H9 (cell line): ENCODE data around the gene STX2. TPM values are rescaled to one million over a fixed set of nuclear protein-coding genes. Genes with fewer than 3 reads are reported as not detected.
A peak's percentile ranks its signal among the peaks of the same experiment; 100 is the strongest.

Experiments used
- DNase-seq: peaks from one replicate; pipeline ENCODE4 v3.0.0-alpha.2; 2017
- H2AFZ ChIP-seq: one replicate; pipeline ENCODE4 v1.6.1; 2013; ENCODE audit warnings: mild to moderate bottlenecking, low read length, control low read depth, moderate library complexity
- H2AK5ac ChIP-seq: 2 replicates; pipeline ENCODE4 v1.6.1; 2013; ENCODE audit warnings: low read length, control low read depth, mixed read lengths; ENCODE audit not compliant: insufficient read length
- H2BK120ac ChIP-seq: one replicate; pipeline ENCODE4 v1.6.1; 2013; ENCODE audit warnings: low read depth, mild to moderate bottlenecking, low read length, control low read depth, inconsistent platforms; ENCODE audit not compliant: poor library complexity, severe bottlenecking
- H2BK12ac ChIP-seq: 2 replicates; pipeline ENCODE4 v1.6.1; 2013; ENCODE audit warnings: low read length, control low read depth, mixed read lengths, low read depth; ENCODE audit not compliant: insufficient read length
- H2BK15ac ChIP-seq: 2 replicates; pipeline ENCODE4 v1.6.1; 2013; ENCODE audit warnings: low read depth, low read length, control low read depth
- H2BK20ac ChIP-seq: one replicate; pipeline ENCODE4 v1.6.1; 2013; ENCODE audit warnings: low read depth, mild to moderate bottlenecking, low read length, control low read depth, inconsistent platforms; ENCODE audit not compliant: poor library complexity, severe bottlenecking
- H2BK5ac ChIP-seq: 2 replicates; pipeline ENCODE4 v1.6.1; 2013; ENCODE audit warnings: low read length, control low read depth, mixed read lengths; ENCODE audit not compliant: insufficient read length
- H3K14ac ChIP-seq: 2 replicates; pipeline ENCODE4 v1.6.1; 2013; ENCODE audit warnings: low read length, control low read depth; ENCODE audit not compliant: insufficient read depth
- H3K18ac ChIP-seq: 2 replicates; pipeline ENCODE4 v1.6.1; 2013; ENCODE audit warnings: low read depth, mild to moderate bottlenecking, mixed read lengths, low read length, control low read depth; ENCODE audit not compliant: insufficient read length
- H3K23ac ChIP-seq: 2 replicates; pipeline ENCODE4 v1.6.1; 2013; ENCODE audit warnings: low read length, control low read depth, mixed read lengths, low read depth; ENCODE audit not compliant: insufficient read length
- H3K23me2 ChIP-seq: 2 replicates; pipeline ENCODE4 v1.6.1; 2013; ENCODE audit warnings: low read depth, mild to moderate bottlenecking, mixed read lengths, low read length, control low read depth; ENCODE audit not compliant: insufficient read length, poor library complexity, severe bottlenecking
- H3K27ac ChIP-seq: 2 replicates; pipeline ENCODE4 v1.5.1; 2013; ENCODE audit warnings: low read length, control low read depth, mixed read lengths, low read depth; ENCODE audit not compliant: insufficient read length
- H3K27me3 ChIP-seq: 2 replicates; pipeline ENCODE4 v1.6.1; 2013; ENCODE audit warnings: low read length, control low read depth, inconsistent platforms; ENCODE audit not compliant: insufficient read depth
- H3K4ac ChIP-seq: 2 replicates; pipeline ENCODE4 v1.6.1; 2013; ENCODE audit warnings: low read depth, mild to moderate bottlenecking, control low read depth, inconsistent platforms, low read length, moderate library complexity
- H3K4me1 ChIP-seq: 2 replicates; pipeline ENCODE4 v1.6.1; 2013; ENCODE audit warnings: low read length, control low read depth, inconsistent platforms; ENCODE audit not compliant: insufficient read depth
- H3K4me2 ChIP-seq: 2 replicates; pipeline ENCODE4 v1.6.1; 2013; ENCODE audit warnings: low read length, control low read depth, mixed read lengths; ENCODE audit not compliant: insufficient read length, insufficient read depth
- H3K56ac ChIP-seq: 2 replicates; pipeline ENCODE4 v1.6.1; 2013; ENCODE audit warnings: low read depth, mild to moderate bottlenecking, mixed read lengths, low read length, control low read depth; ENCODE audit not compliant: insufficient read length
- H3K79me1 ChIP-seq: 2 replicates; pipeline ENCODE4 v1.6.1; 2013; ENCODE audit warnings: low read depth, mild to moderate bottlenecking, moderate library complexity, low read length, control low read depth, inconsistent platforms; ENCODE audit not compliant: insufficient read depth, poor library complexity, severe bottlenecking
- H3K79me2 ChIP-seq: 2 replicates; pipeline ENCODE4 v1.6.1; 2013; ENCODE audit warnings: low read length, control low read depth, inconsistent platforms; ENCODE audit not compliant: insufficient read depth
- H3K9ac ChIP-seq: 2 replicates; pipeline ENCODE4 v1.6.1; 2013; ENCODE audit warnings: low read length, control low read depth, mixed read lengths; ENCODE audit not compliant: insufficient read length; ENCODE audit errors: extremely low read depth
- H3K9me3 ChIP-seq: one replicate; pipeline ENCODE4 v1.6.1; 2013; ENCODE audit warnings: low read depth, low read length, inconsistent platforms; ENCODE audit not compliant: control insufficient read depth
- H3T11ph ChIP-seq: one replicate; pipeline ENCODE4 v1.6.1; 2013; ENCODE audit warnings: mild to moderate bottlenecking, low read length, control low read depth, inconsistent platforms
- H4K20me1 ChIP-seq: one replicate; pipeline ENCODE4 v1.6.1; 2013; ENCODE audit not compliant: control insufficient read depth, insufficient read length, insufficient read depth
- H4K5ac ChIP-seq: 2 replicates; pipeline ENCODE4 v1.6.1; 2013; ENCODE audit warnings: low read depth, mild to moderate bottlenecking, mixed read lengths, low read length, control low read depth; ENCODE audit not compliant: insufficient read length
- H4K8ac ChIP-seq: replicated peaks from 2 replicates; pipeline ENCODE4 v1.6.1; 2013; ENCODE audit warnings: low read length, control low read depth, mixed read lengths, low read depth; ENCODE audit not compliant: insufficient read length
- H4K91ac ChIP-seq: 2 replicates; pipeline ENCODE4 v1.6.1; 2013; ENCODE audit warnings: low read depth, mild to moderate bottlenecking, moderate library complexity, mixed read lengths, low read length, control low read depth; ENCODE audit not compliant: insufficient read length
- H3K27ac Mint-ChIP-seq, 3 experiments: 2 replicates in 2 of 3; 3 replicates in 1 of 3; pipeline ENCODE4 v1.8.0; 2020 to 2021; ENCODE audit warnings: mixed read lengths in 3 of 3, mild to moderate bottlenecking in 1 of 3, moderate library complexity in 1 of 3
- H3K27me3 Mint-ChIP-seq: 2 replicates; pipeline ENCODE4 v1.8.0; 2021; ENCODE audit warnings: low read depth, mild to moderate bottlenecking, moderate library complexity, mixed read lengths
- H3K36me3 Mint-ChIP-seq, 3 experiments: 2 replicates in 2 of 3; 3 replicates in 1 of 3; pipeline ENCODE4 v1.8.0; 2020 to 2021; ENCODE audit warnings: low read depth in 3 of 3, mixed read lengths in 3 of 3; ENCODE audit not compliant: insufficient read depth in 1 of 3
- H3K4me1 Mint-ChIP-seq, 2 experiments: 2 replicates each; pipeline ENCODE4 v1.8.0; 2020; ENCODE audit warnings: mixed read lengths in 2 of 2
- H3K4me3 Mint-ChIP-seq, 2 experiments: 2 replicates in 1 of 2; 3 replicates in 1 of 2; pipeline ENCODE4 v1.8.0; 2020 to 2021; ENCODE audit warnings: mild to moderate bottlenecking in 2 of 2, mixed read lengths in 2 of 2, moderate library complexity in 1 of 2
- H3K9me3 Mint-ChIP-seq, 2 experiments: 2 replicates in 1 of 2; 3 replicates in 1 of 2; pipeline ENCODE4 v1.8.0; 2020; ENCODE audit warnings: mild to moderate bottlenecking in 2 of 2, mixed read lengths in 2 of 2, moderate library complexity in 1 of 2
- WGBS: extraction: QIAGEN DNeasy Blood & Tissue Kit; methylation state at CpG from one replicate; pipeline ENCODE4 v1.1.7; 2013; ENCODE audit warnings: missing lambda C conversion rate, low lambda C conversion rate, mixed read lengths; ENCODE audit not compliant: insufficient read length; ENCODE audit errors: extremely low coverage; 5-methylcytosine and 5-hydroxymethylcytosine counted together
- total RNA-seq: library from RNA; stranded (reverse); gene quantifications from 2 replicates; pipeline ENCODE4 v1.2.1, GENCODE V29; 2021
- TF ChIP-seq, protein P1 (sequence below): fragments of 200-600 bp; sonication (generic); conservative IDR thresholded peaks from 3 replicates; pipeline ENCODE4 v1.8.0; 2021; ENCODE audit warnings: antibody characterized with exemption, mild to moderate bottlenecking

STX2 gene
- total RNA-seq, 1 experiment from 2014 or later: 19.4 TPM

DNA sequence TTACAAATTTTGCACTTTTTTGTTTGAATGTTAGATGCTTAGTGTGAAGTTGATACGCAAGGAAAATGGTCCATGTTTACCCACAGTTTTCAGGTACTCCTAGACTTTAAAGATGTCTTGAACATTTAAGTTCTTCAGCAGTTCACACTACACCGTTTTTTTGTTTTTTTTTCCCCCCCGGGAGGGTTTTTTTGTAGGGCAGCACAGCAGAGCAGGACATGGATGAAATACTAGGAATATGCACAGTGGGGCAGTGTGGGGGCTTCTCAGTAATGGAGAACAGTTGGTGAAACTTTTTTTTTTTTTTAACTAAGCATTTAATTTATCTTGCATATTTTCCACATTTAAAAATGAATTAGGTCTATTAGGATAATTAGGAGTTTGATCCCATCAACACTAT lies 37.7 kb upstream of the STX2 start:
- H4K8ac ChIP-seq: no peak overlapping the region
- no peak overlapping the region for H2BK5ac ChIP-seq
- TF ChIP-seq, protein P1, sequence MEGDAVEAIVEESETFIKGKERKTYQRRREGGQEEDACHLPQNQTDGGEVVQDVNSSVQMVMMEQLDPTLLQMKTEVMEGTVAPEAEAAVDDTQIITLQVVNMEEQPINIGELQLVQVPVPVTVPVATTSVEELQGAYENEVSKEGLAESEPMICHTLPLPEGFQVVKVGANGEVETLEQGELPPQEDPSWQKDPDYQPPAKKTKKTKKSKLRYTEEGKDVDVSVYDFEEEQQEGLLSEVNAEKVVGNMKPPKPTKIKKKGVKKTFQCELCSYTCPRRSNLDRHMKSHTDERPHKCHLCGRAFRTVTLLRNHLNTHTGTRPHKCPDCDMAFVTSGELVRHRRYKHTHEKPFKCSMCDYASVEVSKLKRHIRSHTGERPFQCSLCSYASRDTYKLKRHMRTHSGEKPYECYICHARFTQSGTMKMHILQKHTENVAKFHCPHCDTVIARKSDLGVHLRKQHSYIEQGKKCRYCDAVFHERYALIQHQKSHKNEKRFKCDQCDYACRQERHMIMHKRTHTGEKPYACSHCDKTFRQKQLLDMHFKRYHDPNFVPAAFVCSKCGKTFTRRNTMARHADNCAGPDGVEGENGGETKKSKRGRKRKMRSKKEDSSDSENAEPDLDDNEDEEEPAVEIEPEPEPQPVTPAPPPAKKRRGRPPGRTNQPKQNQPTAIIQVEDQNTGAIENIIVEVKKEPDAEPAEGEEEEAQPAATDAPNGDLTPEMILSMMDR: no peak
- no peaks in the 10 kb centered on the region for H3K79me1 ChIP-seq
- no peaks in the 10 kb centered on the region for H3K27me3 ChIP-seq
- no peaks in the 10 kb centered on the region for H3K9me3 ChIP-seq
- H3K79me2 ChIP-seq: peaks cover 13% of the 10 kb centered on the region; the same call in 1 of the 2 replicates
- H3K4me2 ChIP-seq: no peak overlapping the region
- no peak overlapping the region for H3T11ph ChIP-seq
- Mint-ChIP-seq H3K9me3 (peaks cover 0 to 2% of the 10 kb centered on the region in 2 experiments; a peak in 1 of 5 replicates), H3K27me3 (no peaks in the 10 kb centered on the region; the same call in 1 of the 2 replicates), H3K36me3 (peaks cover 43 to 55% (median 52%) of the 10 kb centered on the region in 3 experiments), H3K4me3 (no peak overlapping the region; a peak in 1 of 5 replicates), H3K4me1 (peaks cover 55 to 61% of the 10 kb centered on the region in 2 experiments), H3K27ac (peak overlapping the region in 1 of 3 experiments; percentile 84; a peak in 2 of 7 replicates)
- no peak overlapping the region for H2BK12ac ChIP-seq
- no peak overlapping the region for H3K4ac ChIP-seq
- peaks cover 7% of the 10 kb centered on the region for H4K20me1 ChIP-seq
- no peak overlapping the region for H2BK120ac ChIP-seq
- H2AFZ ChIP-seq: no peak overlapping the region
- no peak overlapping the region for H3K9ac ChIP-seq
- no peak for DNase-seq
- no peak overlapping the region for H3K14ac ChIP-seq
- no CpG with 5 or more reads among the region's 3 CpGs for WGBS
- H3K27ac ChIP-seq: no peak overlapping the region
- H3K18ac ChIP-seq: no peak overlapping the region
- no peak overlapping the region for H3K23ac ChIP-seq
- H2BK15ac ChIP-seq: no peak overlapping the region
- H3K4me1 ChIP-seq: peaks cover 2% of the 10 kb centered on the region; the same call in 1 of the 2 replicates
- H2AK5ac ChIP-seq: no peak overlapping the region
- H4K91ac ChIP-seq: no peak overlapping the region
- no peak overlapping the region for H2BK20ac ChIP-seq
- H3K56ac ChIP-seq: no peak overlapping the region
- H3K23me2 ChIP-seq: peaks cover 7% of the 10 kb centered on the region
- no peak overlapping the region for H4K5ac ChIP-seq
